ENCODE data around the gene CLOCK. TPM values are rescaled to one million over a fixed set of nuclear protein-coding genes. Genes with fewer than 3 reads are reported as not detected.
"Not testable (repeated sequence)": the region's sequence is repeated elsewhere in the genome, so short reads cannot be mapped to it uniquely, and the experiment has no call there.

CLOCK gene
- total RNA-seq, 2 donors from 2014 or later: 19.5 to 25.4 TPM

DNA sequence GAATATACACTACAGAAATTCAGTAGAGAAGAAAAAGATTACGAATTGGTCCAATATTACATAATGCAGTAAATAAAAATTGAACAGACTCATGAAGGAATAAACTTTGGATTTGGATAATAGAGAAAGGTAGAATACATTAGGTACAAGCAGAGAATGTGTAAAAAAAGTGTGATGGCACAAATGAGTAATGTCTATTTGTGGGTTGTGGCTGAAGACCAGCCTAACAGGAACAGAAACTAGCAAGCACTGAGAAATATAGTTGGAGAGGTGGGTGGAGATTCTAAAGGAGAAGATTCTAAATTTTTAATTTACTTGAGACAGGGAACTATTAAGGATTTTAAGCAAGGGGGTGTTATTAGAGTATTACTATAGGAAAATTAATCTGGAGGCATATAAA is 15.2 kb upstream of the CLOCK start:
- intact Hi-C loops (cut with DNase I): no loop called here
- 100% methylated on average over 1 of the region's 1 CpG for WGBS

DNA sequence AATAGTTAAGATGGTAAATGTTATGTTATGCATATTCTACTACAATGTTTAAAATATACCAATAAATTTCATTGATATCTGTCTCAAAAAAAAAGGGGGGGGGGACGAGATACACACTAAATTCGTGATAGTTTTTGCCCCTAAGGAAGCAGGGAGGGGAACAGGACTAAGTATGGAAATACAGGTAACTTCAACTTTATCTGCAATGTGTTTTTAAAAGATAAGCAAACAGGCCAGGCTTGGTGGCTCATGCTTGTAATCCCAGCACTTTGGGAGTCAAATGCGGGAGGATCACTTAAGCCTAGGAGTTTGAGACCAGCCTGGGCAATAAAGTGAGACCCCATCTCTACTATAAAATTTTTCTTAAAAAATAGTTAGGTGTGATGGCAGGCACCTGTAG is 13.4 kb upstream of the CLOCK start:
- Histone ChIP-seq H3K27ac (no peak overlapping the region), H3K9me3 (no peaks in the 10 kb centered on the region), H3K4me3 (no peak overlapping the region), H3K4me1 (replicated peaks) (no peaks in the 10 kb centered on the region), H3K36me3 (no peaks in the 10 kb centered on the region), H3K27me3 (replicated peaks; ENCODE audit: insufficient read depth) (no peaks in the 10 kb centered on the region)
- 81% methylated on average over 3 of the region's 3 CpGs for WGBS
- no peak for TF ChIP-seq POLR2AphosphoS5 (IDR thresholded peaks at IDR 0.05)
- TF ChIP-seq POLR2A (IDR thresholded peaks at IDR 0.05): no peak
- TF ChIP-seq, protein P1, sequence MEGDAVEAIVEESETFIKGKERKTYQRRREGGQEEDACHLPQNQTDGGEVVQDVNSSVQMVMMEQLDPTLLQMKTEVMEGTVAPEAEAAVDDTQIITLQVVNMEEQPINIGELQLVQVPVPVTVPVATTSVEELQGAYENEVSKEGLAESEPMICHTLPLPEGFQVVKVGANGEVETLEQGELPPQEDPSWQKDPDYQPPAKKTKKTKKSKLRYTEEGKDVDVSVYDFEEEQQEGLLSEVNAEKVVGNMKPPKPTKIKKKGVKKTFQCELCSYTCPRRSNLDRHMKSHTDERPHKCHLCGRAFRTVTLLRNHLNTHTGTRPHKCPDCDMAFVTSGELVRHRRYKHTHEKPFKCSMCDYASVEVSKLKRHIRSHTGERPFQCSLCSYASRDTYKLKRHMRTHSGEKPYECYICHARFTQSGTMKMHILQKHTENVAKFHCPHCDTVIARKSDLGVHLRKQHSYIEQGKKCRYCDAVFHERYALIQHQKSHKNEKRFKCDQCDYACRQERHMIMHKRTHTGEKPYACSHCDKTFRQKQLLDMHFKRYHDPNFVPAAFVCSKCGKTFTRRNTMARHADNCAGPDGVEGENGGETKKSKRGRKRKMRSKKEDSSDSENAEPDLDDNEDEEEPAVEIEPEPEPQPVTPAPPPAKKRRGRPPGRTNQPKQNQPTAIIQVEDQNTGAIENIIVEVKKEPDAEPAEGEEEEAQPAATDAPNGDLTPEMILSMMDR (IDR thresholded peaks at IDR 0.05): no peak
- intact Hi-C loops (cut with DNase I): no loop called here
- no peak for DNase-seq (ENCODE audit: low spot score)

More for the DNA sequence above, 15.2 kb upstream of the CLOCK start:
- TF ChIP-seq, protein P1 (IDR thresholded peaks at IDR 0.05): no peak
- no peak for TF ChIP-seq POLR2AphosphoS5 (IDR thresholded peaks at IDR 0.05)
- TF ChIP-seq POLR2A (IDR thresholded peaks at IDR 0.05): no peak
- no peaks in the 10 kb centered on the region for H3K9me3 ChIP-seq
- H3K4me3 ChIP-seq: no peak overlapping the region
- H3K36me3 ChIP-seq: no peaks in the 10 kb centered on the region
- H3K27me3 ChIP-seq (replicated peaks; ENCODE audit: insufficient read depth): no peaks in the 10 kb centered on the region
- H3K27ac ChIP-seq: no peak overlapping the region
- H3K4me1 ChIP-seq (replicated peaks): no peaks in the 10 kb centered on the region
- no peak for DNase-seq (ENCODE audit: low spot score)

DNA sequence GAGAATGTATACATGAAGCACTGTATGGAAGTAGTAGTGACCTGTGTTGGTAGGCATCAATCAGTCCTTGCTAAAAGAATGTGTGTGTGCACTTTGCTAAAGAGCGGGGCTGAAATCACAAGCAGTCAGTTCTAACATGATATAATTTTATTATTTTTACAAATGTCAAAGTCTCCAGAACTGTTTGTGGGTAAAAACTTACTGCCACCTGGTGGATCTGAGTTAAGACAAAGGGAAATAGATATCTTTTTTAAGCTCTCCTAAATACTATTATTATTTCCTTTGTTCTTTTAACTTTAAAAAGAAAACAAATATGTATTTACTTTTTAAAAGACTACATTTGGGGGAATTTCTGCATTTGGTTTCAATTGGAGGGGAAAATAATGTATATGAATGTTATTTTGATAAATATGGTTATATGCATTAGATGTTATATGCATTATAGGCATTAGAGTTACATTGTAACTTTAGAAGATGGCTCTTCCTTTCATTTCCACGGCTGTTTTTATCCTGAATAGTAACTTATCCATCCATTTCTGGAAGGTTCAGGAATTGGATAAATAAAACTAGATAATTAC is 7.8 kb upstream of the CLOCK start:
- H3K4me1 ChIP-seq (replicated peaks): no peaks in the 10 kb centered on the region
- H3K4me3 ChIP-seq: no peak overlapping the region
- H3K9me3 ChIP-seq: no peaks in the 10 kb centered on the region
- WGBS: 22% methylated on average over 2 of the region's 2 CpGs
- no peak overlapping the region for H3K27ac ChIP-seq
- no peaks in the 10 kb centered on the region for H3K27me3 ChIP-seq (replicated peaks; ENCODE audit: insufficient read depth)
- H3K36me3 ChIP-seq: no peaks in the 10 kb centered on the region
- intact Hi-C loops (cut with DNase I): loop anchor here (10.0 kb wide), 2 partner anchors 560 to 590 kb away; no protein-coding TSS in a partner anchor
- no peak for DNase-seq (ENCODE audit: low spot score)
- TF ChIP-seq, protein P1 (IDR thresholded peaks at IDR 0.05): peak; percentile 37 to 63 (median 44)
- TF ChIP-seq POLR2A (IDR thresholded peaks at IDR 0.05): no peak

DNA sequence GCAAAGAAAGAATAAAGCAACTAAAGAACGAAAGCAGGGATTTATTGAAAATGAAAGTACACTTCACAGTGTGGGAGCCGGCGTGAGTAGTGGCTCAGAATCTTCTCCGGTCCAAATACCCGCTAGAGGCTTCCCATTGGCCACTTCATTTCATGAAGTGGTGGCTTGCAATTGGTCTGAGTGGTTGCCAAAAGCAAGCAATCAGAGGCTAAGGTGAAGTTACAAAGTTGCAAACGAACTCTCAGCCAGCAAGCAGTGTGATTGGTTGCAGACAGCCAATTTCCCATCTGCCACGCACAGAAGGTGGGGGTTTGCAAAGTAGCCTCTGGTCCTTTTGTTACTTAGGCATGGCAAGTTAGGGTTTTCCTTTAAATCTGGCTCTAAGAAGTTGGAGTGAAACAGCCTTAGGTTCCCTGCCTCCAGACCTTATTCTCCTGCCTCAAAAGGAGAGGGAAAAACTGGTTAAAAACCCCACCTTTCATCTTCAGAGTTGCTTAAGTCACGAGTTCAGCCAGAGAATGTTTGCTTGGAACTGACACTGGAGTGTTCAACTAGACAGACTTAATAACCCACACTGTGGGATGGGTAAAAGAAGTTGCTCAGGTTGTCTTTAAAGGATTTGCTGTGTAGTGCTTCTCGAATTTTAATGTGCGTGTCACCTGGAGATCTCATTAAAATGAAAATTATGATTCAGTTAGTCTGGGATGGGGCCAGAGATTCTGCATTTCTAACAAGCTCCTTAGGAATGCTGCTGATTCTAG is 6.9 kb upstream of the CLOCK start:
- WGBS: 36% methylated on average over 10 of the region's 10 CpGs
- Histone ChIP-seq H3K9me3 (no peaks in the 10 kb centered on the region), H3K4me3 (peak overlapping the region; percentile 22 to 24), H3K27ac (peak overlapping the region in 1 of 2 donors; percentile 14), H3K4me1 (replicated peaks) (no peaks in the 10 kb centered on the region), H3K27me3 (replicated peaks; ENCODE audit: insufficient read depth) (no peaks in the 10 kb centered on the region), H3K36me3 (no peaks in the 10 kb centered on the region)
- intact Hi-C loops (cut with DNase I): loop anchor here (10.0 kb wide), 2 partner anchors 559 to 589 kb away; no protein-coding TSS in a partner anchor
- DNase-seq (ENCODE audit: low spot score): peak; percentile 10
- TF ChIP-seq, protein P1 (IDR thresholded peaks at IDR 0.05): no peak
- no peak for TF ChIP-seq POLR2AphosphoS5 (IDR thresholded peaks at IDR 0.05)
- no peak for TF ChIP-seq POLR2A (IDR thresholded peaks at IDR 0.05)

DNA sequence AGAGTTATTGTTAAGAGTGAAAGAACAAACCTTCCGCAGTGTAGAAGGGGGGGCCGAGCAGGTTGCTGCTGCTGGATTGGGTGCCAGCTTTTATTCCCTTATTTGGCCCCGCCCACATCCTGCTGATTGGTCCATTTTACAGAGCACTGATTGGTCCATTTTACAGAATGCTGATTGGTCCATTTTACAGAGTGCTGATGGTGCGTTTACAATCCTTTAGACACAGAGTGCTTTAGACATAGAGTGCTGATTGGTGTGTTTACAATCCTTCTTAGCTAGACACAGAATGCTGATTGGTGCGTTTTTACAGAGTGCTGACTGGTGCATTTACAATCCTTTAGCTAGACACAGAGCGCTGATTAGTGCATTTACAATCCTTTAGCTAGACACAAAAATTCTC is 5.3 kb upstream of the CLOCK start:
- H3K4me3 ChIP-seq; H3K36me3 ChIP-seq; H3K4me1 ChIP-seq (replicated peaks); H3K27ac ChIP-seq; H3K9me3 ChIP-seq; DNase-seq (ENCODE audit: low spot score); H3K27me3 ChIP-seq (replicated peaks; ENCODE audit: insufficient read depth): not testable (repeated sequence)
- intact Hi-C loops (cut with DNase I): loop anchor here (10.0 kb wide), 2 partner anchors 557 to 587 kb away; no protein-coding TSS in a partner anchor
- WGBS: 94% methylated on average over 6 of the region's 6 CpGs

All from prostate gland (tissue), 2 donors.